H1 (cell line): Measurements from ENCODE around the gene YIF1B. TPM values are rescaled to one million over a fixed set of nuclear protein-coding genes. Genes with fewer than 3 reads are reported as not detected.

ENCODE experiments used
- CTCF ChIA-PET: fragments of 300-600 bp; sonication (Branson Sonifier 250); formaldehyde crosslinking; loops from one replicate; lab custom pipeline; 2021; ENCODE audit not compliant: partially characterized antibody; lab: Charles Lee
- POLR2A ChIA-PET: fragments of 300-600 bp; sonication (Branson Sonifier 250); formaldehyde crosslinking; loops from one replicate; lab custom pipeline; 2021; ENCODE audit warnings: inconsistent platforms; ENCODE audit not compliant: partially characterized antibody; lab: Charles Lee
- DNase-seq, 2 experiments: peaks; one replicate each; pipeline versions ENCODE4 v3.0.0 to v3.0.0-alpha.2; 2010 to 2022; ENCODE audit warnings: low spot score in 2 of 2, low read depth in 1 of 2, mixed read lengths in 1 of 2
- FAIRE-seq: peaks from 2 replicates; lab custom pipeline; 2011; peaks lifted over from hg19 to GRCh38; lab: Jason Lieb, UNC
- H2AFZ ChIP-seq: 2 replicates; pipeline ENCODE4 v1.8.1; 2012; ENCODE audit warnings: low read length, inconsistent platforms
- H2AK5ac ChIP-seq: 2 replicates; pipeline ENCODE4 v1.6.1; 2013; ENCODE audit warnings: low read depth, low read length
- H2BK120ac ChIP-seq: replicated peaks from 2 replicates; pipeline ENCODE3; 2013; ENCODE audit warnings: low read depth, low read length, inconsistent platforms
- H2BK12ac ChIP-seq: 2 replicates; pipeline ENCODE4 v1.6.1; 2013; ENCODE audit warnings: low read depth, low read length
- H2BK15ac ChIP-seq: 2 replicates; pipeline ENCODE4 v1.6.1; 2013; ENCODE audit warnings: low read length
- H2BK20ac ChIP-seq: 2 replicates; pipeline ENCODE4 v1.6.1; 2013; ENCODE audit warnings: low read length
- H2BK5ac ChIP-seq: 2 replicates; pipeline ENCODE4 v1.6.1; 2013; ENCODE audit warnings: low read depth, low read length
- H3K14ac ChIP-seq: 2 replicates; pipeline ENCODE4 v1.6.1; 2013; ENCODE audit warnings: inconsistent platforms; ENCODE audit not compliant: insufficient read length
- H3K18ac ChIP-seq: 2 replicates; pipeline ENCODE4 v1.6.1; 2013; ENCODE audit warnings: low read length; ENCODE audit errors: extremely low read depth
- H3K23ac ChIP-seq: 2 replicates; pipeline ENCODE4 v1.6.1; 2013; ENCODE audit warnings: inconsistent platforms; ENCODE audit not compliant: insufficient read length
- H3K23me2 ChIP-seq: 2 replicates; pipeline ENCODE4 v1.6.1; 2013; ENCODE audit warnings: low read depth, low read length
- H3K27ac ChIP-seq: 2 replicates; pipeline ENCODE4 v1.6.1; 2011; ENCODE audit warnings: low read depth, low read length, inconsistent platforms
- H3K27me3 ChIP-seq, 4 experiments: replicated peaks in 1 of 4; 1 replicate in 1 of 4; 2 replicates in 3 of 4; pipeline versions ENCODE4 v1.6.1 to v1.8.1; 2011 to 2013; ENCODE audit warnings: low read length in 3 of 4, mild to moderate bottlenecking in 3 of 4, inconsistent platforms in 2 of 4, mixed read lengths in 2 of 4, moderate library complexity in 1 of 4; ENCODE audit not compliant: control insufficient read depth in 3 of 4, insufficient read depth in 3 of 4; ENCODE audit errors: extremely low read depth in 1 of 4
- H3K36me3 ChIP-seq, 4 experiments: 2 replicates each; pipeline versions ENCODE4 v1.6.1 to v1.8.1; 2011 to 2013; ENCODE audit warnings: mild to moderate bottlenecking in 4 of 4, low read length in 3 of 4, moderate library complexity in 2 of 4, control low read depth in 1 of 4, inconsistent platforms in 1 of 4; ENCODE audit not compliant: insufficient read depth in 4 of 4, control insufficient read depth in 2 of 4
- H3K4ac ChIP-seq: replicated peaks from 2 replicates; pipeline ENCODE3; 2013; ENCODE audit warnings: low read length, low read depth, mixed read lengths, inconsistent platforms; ENCODE audit not compliant: insufficient read length
- H3K4me1 ChIP-seq, 4 experiments: replicated peaks in 1 of 4; 1 replicate in 1 of 4; 2 replicates in 3 of 4; pipeline versions ENCODE4 v1.6.1 to v1.8.1; 2011 to 2013; ENCODE audit warnings: low read length in 3 of 4, inconsistent platforms in 2 of 4, mixed read lengths in 1 of 4; ENCODE audit not compliant: insufficient read depth in 4 of 4, control insufficient read depth in 3 of 4
- H3K4me2 ChIP-seq, 2 experiments: 2 replicates each; pipeline versions ENCODE4 v1.6.1 to v1.8.1; 2011 to 2013; ENCODE audit warnings: low read depth in 2 of 2, low read length in 2 of 2, control low read depth in 1 of 2, inconsistent platforms in 1 of 2, mild to moderate bottlenecking in 1 of 2; ENCODE audit not compliant: insufficient read depth in 1 of 2
- H3K4me3 ChIP-seq, 4 experiments: fragments of 200-600, 300-600 bp in 1 of 4; sonication (generic), shearing (Covaris generic), sonication (Bioruptor Twin) in 1 of 4; 2 replicates each; pipeline versions ENCODE4 v1.5.1 to v1.8.1; 2011 to 2016; ENCODE audit warnings: low read length in 4 of 4, low read depth in 3 of 4, control low read depth in 2 of 4, inconsistent platforms in 2 of 4, mild to moderate bottlenecking in 2 of 4, mixed read lengths in 1 of 4, moderate library complexity in 1 of 4; ENCODE audit not compliant: insufficient read depth in 2 of 4; ENCODE audit errors: extremely low read depth in 1 of 4
- H3K56ac ChIP-seq: replicated peaks from 2 replicates; pipeline ENCODE3; 2013; ENCODE audit warnings: low read depth, mild to moderate bottlenecking, mixed read lengths, low read length, inconsistent platforms; ENCODE audit not compliant: insufficient read length
- H3K79me1 ChIP-seq: 2 replicates; pipeline ENCODE4 v1.6.1; 2013; ENCODE audit warnings: low read depth, low read length, control low read depth
- H3K79me2 ChIP-seq, 2 experiments: 2 replicates each; pipeline versions ENCODE4 v1.6.1 to v1.8.1; 2012 to 2013; ENCODE audit warnings: low read length in 2 of 2, mild to moderate bottlenecking in 2 of 2, inconsistent platforms in 1 of 2; ENCODE audit not compliant: insufficient read depth in 2 of 2, control insufficient read depth in 1 of 2
- H3K9ac ChIP-seq, 4 experiments: replicated peaks in 1 of 4; 1 replicate in 1 of 4; 2 replicates in 3 of 4; pipeline versions ENCODE4 v1.6.1 to v1.8.1; 2011 to 2013; ENCODE audit warnings: low read depth in 3 of 4, low read length in 3 of 4, control low read depth in 2 of 4, mild to moderate bottlenecking in 2 of 4, moderate library complexity in 2 of 4, inconsistent platforms in 1 of 4; ENCODE audit errors: extremely low read depth in 1 of 4
- H3K9me3 ChIP-seq, 2 experiments: 2 replicates each; pipeline versions ENCODE4 v1.6.1 to v1.8.1; 2012 to 2013; ENCODE audit warnings: mild to moderate bottlenecking in 2 of 2, moderate library complexity in 2 of 2, control low read depth in 1 of 2, inconsistent platforms in 1 of 2, low read depth in 1 of 2, low read length in 1 of 2, mixed read lengths in 1 of 2; ENCODE audit not compliant: insufficient read depth in 2 of 2
- H4K20me1 ChIP-seq, 2 experiments: replicated peaks in 1 of 2; 2 replicates each; pipeline versions ENCODE3 to v1.8.1; 2011 to 2013; ENCODE audit warnings: inconsistent platforms in 2 of 2, low read length in 2 of 2, mild to moderate bottlenecking in 1 of 2; ENCODE audit not compliant: insufficient read depth in 2 of 2, control insufficient read depth in 1 of 2
- H4K5ac ChIP-seq: 2 replicates; pipeline ENCODE4 v1.6.1; 2013; ENCODE audit warnings: low read length, low read depth, mixed read lengths, inconsistent platforms; ENCODE audit not compliant: insufficient read length
- H4K8ac ChIP-seq: 2 replicates; pipeline ENCODE4 v1.8.0; 2013; ENCODE audit warnings: mild to moderate bottlenecking, moderate library complexity, low read length, inconsistent platforms; ENCODE audit not compliant: insufficient read depth; ENCODE audit errors: extremely low read depth
- H4K91ac ChIP-seq: replicated peaks from 2 replicates; pipeline ENCODE3; 2013; ENCODE audit warnings: low read length, mixed read lengths, inconsistent platforms; ENCODE audit not compliant: insufficient read length
- PHF8 ChIP-seq: fragments of 200-600 bp; sonication (generic); conservative IDR thresholded peaks from 2 replicates; pipeline ENCODE4 v1.7.1; 2012; ENCODE audit warnings: low read depth, mild to moderate bottlenecking, inconsistent platforms, low read length, moderate library complexity
- USF2 ChIP-seq: IDR thresholded peaks from 2 replicates; pipeline ENCODE4 v1.6.1; 2011; ENCODE audit warnings: low read length, improper control_type of control experiment
- WGBS, 2 experiments: shearing (Covaris generic) in 1 of 2; methylation state at CpG; one replicate each; pipeline versions ENCODE4 v1.1.6 to v1.1.7; 2013 to 2015; ENCODE audit warnings: low lambda C conversion rate in 2 of 2, mixed read lengths in 2 of 2, inconsistent platforms in 1 of 2, low coverage in 1 of 2, missing lambda C conversion rate in 1 of 2; ENCODE audit not compliant: insufficient replicate concordance in 2 of 2, insufficient coverage in 1 of 2, insufficient read length in 1 of 2; ENCODE audit errors: extremely low coverage in 1 of 2, missing lambda C conversion rate in 1 of 2; 5-methylcytosine and 5-hydroxymethylcytosine counted together
- polyA plus RNA-seq, 7 experiments: library from polyadenylated mRNA; depleted of rRNA in 3 of 7; stranded (reverse) in 5 of 7; unstranded in 2 of 7; fragments of >200 nt in 5 of 7; fragments of 200-250 nt in 2 of 7; gene quantifications; 1 replicate in 5 of 7; 2 replicates in 1 of 7; 4 replicates in 1 of 7; pipeline versions ENCODE4 v1.2.1 to v1.2.3, GENCODE V29; 2011 to 2013; ENCODE audit warnings: missing spikeins in 2 of 7, mixed read lengths in 2 of 7
- total RNA-seq: library from RNA; stranded (reverse); fragmentation: NEBNext Ultra II Directional; extraction: Animal tissue kit (Norgen Biotek cat#: 25700); gene quantifications from 2 replicates; pipeline ENCODE4 v1.2.1, GENCODE V29; 2021

Gene YIF1B
- total and polyA plus RNA-seq, 2 of the 8 experiments (the other 6 are each of a cell fraction or from before 2014, with no cell fraction given) = 89.6 to 305 TPM

DNA sequence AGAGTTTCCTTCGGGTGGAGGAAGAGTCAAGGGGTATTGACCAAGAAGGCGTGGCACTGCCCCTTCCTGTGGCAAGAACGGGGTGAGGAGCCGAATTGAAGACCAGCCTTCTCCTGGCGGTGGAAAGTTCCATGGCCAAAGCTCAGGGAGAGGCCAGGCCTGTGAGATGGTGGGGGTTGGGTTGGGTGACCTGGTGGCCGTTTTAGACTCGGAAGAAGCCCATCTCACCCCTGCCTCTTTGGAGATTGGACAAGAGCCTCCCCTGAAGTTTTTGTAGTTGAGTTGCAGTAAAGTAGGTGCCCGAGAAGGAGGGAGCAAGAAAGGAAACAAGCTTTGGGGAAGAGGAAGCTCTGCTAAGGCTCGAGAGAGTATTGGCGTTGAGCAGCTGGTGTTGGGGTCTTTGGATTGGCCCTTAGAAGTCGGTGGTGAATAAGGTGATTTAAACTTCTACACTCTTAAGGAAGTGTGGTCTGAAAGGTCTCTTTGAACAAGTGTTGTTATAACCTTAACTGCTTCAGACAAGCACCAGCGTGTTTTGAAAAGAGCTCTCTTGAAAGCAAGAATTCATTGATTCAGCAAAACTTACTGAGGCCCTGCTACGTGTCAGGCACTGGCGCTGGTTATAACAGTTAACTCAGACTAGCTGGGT, 50.4 kb downstream of the YIF1B start:
- peaks cover 33 to 54% of the 10 kb centered on the region in 2 experiments for H3K79me2 ChIP-seq
- peak overlapping the region; percentile 97 to 100 for H3K4me2 ChIP-seq
- peaks cover 8 to 20% of the 10 kb centered on the region in 2 experiments for H4K20me1 ChIP-seq
- H2BK12ac ChIP-seq = peak overlapping the region; percentile 72; the same call in 1 of the 2 replicates
- H3K4ac ChIP-seq = peak overlapping the region; percentile 33
- H3K9ac ChIP-seq = peak overlapping the region; percentile 78 to 92 (median 88)
- H3K14ac ChIP-seq = no peak overlapping the region
- ChIA-PET CTCF (interaction anchor here (0.7 to 8.6 kb wide), 20 partner anchors 9 to 123 kb away, joined by 3 to 84 read pairs (median 5); partner anchors contain the start of genes C19orf33, KCNK6, PPP1R14A and PSMD8), POLR2A (interaction anchor here (0.6 to 3.6 kb wide), 28 partner anchors 8 to 139 kb away, joined by 3 to 25 read pairs (median 4); partner anchors contain the start of genes FAM98C, GGN and PPP1R14A)
- H3K23me2 ChIP-seq = peaks cover 7% of the 10 kb centered on the region
- no peak overlapping the region for H2AFZ ChIP-seq
- H2BK5ac ChIP-seq = peak overlapping the region; percentile 99
- H3K27ac ChIP-seq = peak overlapping the region; percentile 94
- FAIRE-seq = no peak
- H2BK15ac ChIP-seq = 0 out of 2 replicates have a peak overlapping the region, but pooled peaks have one; percentile 88
- H4K8ac ChIP-seq = peak overlapping the region; percentile 63; the same call in 1 of the 2 replicates
- H3K23ac ChIP-seq = no peak overlapping the region
- H3K4me1 ChIP-seq = peaks cover 12 to 34% (median 19%) of the 10 kb centered on the region in 4 experiments
- H3K27me3 ChIP-seq = no peaks in the 10 kb centered on the region
- H3K18ac ChIP-seq = peak overlapping the region; percentile 81
- H3K79me1 ChIP-seq = peaks cover 19% of the 10 kb centered on the region
- no peak for DNase-seq
- H2AK5ac ChIP-seq = no peak overlapping the region
- H3K9me3 ChIP-seq = no peaks in the 10 kb centered on the region
- peak overlapping the region; percentile 84 to 89 (median 85) for H3K4me3 ChIP-seq
- H2BK120ac ChIP-seq = no peak overlapping the region
- 22% methylated on average over 14 of the region's 14 CpGs; no CpG with 5 or more reads in 1 of the 2 experiments for WGBS, 2 experiments
- peak overlapping the region; percentile 89 for H3K56ac ChIP-seq
- no peak overlapping the region for H2BK20ac ChIP-seq
- 0 out of 8 replicates have a peak, but pooled peaks cover 0 to 5% (median 0%) of the 10 kb centered on the region in 4 experiments for H3K36me3 ChIP-seq
- H4K5ac ChIP-seq = peak overlapping the region; percentile 12
- peak overlapping the region; percentile 94 for H4K91ac ChIP-seq
- TF ChIP-seq PHF8 (no peak), USF2 (no peak)
